Stimulated activated CD8-positive, alpha-beta memory T cell treated with anti-CD3 and anti-CD28 coated beads, Interleukin-12 subunit alpha, Interleukin-12 subunit beta, amount 100 ng/mL, for 24 hours (primary cell): ENCODE data around the gene GRID2IP.

Experiments used
- DNase-seq: peaks from one replicate; pipeline ENCODE4 v3.0.0-alpha.2; 2020; ENCODE audit errors: extremely low read depth

The GRID2IP gene

GRCh38 chr7:6520163-6520981 is 30.9 kb downstream of the GRID2IP start:
- DNase-seq = no peak

DNA sequence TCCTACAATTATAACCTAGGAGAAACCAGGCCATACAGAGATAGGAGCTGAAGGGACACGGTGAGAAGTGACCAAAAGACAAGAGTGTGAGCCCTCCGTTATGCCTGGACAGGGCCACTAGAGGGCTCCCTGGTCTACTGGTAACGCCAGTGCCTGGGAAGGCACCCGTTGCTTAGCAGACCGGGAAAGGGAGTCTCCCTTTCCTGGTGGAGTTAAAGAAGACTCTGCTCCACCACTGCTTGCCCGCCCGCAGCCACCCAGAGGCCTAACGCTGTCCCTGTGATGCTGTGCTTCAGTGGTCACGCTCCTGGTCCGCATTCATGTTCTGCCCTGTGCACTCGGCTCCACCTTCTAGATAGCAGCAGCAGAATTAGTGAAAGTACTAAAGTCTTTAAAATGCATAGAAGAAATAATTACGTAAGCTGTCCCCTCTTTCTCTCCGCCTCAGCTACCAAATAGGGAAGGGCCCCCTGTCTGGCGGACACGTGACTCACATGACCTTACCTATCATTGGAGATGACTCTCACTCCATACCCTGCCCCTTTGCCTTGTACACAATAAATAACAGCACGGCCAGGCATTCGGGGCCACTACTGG is 34.8 kb downstream of the GRID2IP start:
- no peak for DNase-seq

DNA sequence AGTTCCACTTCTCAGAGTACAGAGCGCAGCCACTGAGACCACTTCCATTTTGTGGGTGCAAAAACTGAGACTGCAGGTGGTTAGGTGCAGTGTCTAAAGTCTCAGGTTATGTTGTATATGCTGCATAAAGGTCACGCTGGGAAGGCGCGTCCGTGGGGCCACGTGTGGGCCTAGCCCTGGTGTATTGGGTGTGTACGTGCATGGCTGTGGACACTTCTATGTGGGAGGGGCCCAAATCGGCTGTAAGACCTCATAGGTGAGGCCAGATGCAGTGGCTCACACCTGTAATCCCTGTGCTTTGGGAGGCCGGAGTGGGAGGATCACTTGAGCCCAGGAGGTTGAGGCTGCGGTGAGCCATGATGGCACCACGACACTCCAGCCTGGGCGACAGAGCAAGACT is 37.7 kb downstream of the GRID2IP start:
- no peak for DNase-seq

- no peak for DNase-seq
Observed at GRCh38 chr7:6512892-6513291, 38.4 kb downstream of the GRID2IP start.

DNA sequence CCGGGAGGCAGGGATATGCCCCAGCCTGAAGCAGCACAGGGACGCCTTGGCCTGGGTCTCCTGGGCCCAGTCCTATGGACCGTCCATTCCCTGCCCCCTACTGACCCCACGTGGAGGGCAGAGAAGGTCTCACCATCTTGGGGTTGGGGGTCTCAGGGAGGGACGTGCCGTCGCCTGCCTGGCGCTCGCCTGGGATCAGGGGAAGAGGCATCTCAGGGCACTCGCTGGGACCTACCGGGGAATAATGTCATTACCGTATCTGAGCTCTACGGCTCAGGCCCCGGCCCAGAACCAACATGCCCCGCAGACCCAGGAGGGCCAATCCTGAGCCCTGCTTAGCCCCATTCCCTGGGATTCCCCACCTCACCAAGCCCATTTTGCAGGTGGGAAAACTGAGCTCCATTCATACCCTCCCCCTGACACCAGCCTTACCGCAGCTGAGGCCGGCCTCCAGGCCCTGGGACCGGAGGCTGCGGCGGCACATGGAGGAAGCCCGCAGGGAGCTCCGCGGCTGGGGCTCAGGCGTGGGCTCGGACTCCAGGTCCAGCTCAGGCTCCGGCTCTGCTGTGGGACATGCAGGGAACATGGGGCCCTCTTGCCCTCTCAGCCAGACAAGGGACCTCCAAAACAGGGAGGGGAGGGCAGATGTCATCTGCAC is 40.7 kb downstream of the GRID2IP start:
- no peak for DNase-seq

DNA sequence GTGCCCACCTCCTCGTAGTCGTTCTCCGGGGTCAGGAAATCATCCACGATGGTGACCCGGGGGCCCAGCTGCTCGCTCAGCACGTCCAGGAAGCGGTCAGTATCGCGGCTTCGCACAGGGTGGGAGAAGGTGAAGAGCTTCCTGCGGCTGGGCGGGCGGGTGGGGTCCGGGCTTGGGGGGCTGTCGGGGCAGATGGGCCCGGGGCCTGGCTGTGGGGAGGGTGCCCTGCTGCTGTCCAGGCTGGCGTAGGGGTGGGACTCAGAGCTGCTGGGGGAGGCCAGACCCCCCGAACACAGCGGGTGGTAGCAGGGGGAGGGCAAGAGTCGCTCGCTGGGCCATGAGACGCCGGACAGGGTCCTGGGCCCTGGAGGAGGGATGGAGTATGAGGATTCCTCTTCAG is 42.3 kb downstream of the GRID2IP start:
- DNase-seq = no peak

DNA sequence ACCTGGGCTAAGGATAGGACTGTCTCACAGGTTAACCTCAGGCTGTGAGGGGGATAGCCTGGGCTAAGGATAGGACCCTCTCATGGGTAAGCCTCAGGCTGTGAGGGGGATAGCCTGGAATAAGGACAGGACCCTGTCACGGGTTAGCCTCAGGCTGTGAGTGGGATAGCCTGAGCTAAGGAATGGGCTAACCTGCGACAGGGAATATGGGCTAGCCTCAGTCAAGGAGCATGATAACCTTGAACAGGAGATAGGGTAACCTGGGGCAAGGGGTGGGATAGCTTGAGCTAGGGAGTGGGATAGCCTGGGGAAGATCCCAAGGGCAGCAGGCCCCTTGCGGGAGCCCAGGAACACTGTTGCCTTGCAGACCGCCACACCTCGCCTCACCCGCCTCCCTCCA is 42.7 kb downstream of the GRID2IP start:
- no peak for DNase-seq

- DNase-seq = no peak
Observed at GRCh38 chr7:6507906-6508305, 43.4 kb downstream of the GRID2IP start.

- no peak for DNase-seq
Observed at GRCh38 chr7:6505685-6506559, 45.3 kb downstream of the GRID2IP start.

DNA sequence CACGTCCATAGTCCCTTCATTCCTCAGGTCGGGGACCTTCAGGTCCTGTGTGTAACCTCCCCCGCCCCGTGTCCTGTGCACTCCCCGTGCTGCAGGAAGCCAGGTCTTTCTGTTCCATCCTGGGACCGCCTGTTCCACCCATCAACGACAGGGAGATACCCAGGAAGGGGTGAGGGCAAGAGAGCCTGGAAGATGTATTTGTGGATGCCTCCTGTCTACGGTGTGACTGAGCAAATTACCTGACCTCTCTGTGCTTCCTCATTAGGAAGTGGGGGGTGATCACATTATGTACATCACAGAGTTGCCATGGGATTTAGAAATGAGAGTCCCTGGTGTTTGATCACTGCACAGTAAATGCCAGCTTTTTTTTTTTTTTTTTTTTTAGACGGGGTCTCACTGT is 46.3 kb downstream of the GRID2IP start:
- no peak for DNase-seq

DNA sequence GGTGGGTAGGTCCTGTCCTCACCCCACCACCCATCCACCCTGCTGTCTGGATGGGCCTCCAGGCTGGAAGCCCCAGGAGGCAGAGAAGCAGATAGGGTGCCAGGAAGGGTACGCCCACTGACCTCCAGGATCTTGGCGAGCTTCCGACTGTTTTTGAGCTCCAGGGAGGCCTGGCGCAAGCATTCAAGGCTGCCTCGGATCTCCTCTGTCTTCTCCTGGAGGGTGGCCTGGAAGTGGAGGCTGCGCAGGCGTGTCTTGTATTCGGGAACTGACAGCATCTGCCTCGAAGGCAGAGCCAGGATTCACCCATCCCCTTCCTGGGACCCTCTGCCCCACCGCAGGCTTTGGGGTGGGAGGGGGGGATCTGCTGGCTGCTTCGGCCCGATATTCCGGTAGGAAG is 48.4 kb downstream of the GRID2IP start:
- DNase-seq = no peak

DNA sequence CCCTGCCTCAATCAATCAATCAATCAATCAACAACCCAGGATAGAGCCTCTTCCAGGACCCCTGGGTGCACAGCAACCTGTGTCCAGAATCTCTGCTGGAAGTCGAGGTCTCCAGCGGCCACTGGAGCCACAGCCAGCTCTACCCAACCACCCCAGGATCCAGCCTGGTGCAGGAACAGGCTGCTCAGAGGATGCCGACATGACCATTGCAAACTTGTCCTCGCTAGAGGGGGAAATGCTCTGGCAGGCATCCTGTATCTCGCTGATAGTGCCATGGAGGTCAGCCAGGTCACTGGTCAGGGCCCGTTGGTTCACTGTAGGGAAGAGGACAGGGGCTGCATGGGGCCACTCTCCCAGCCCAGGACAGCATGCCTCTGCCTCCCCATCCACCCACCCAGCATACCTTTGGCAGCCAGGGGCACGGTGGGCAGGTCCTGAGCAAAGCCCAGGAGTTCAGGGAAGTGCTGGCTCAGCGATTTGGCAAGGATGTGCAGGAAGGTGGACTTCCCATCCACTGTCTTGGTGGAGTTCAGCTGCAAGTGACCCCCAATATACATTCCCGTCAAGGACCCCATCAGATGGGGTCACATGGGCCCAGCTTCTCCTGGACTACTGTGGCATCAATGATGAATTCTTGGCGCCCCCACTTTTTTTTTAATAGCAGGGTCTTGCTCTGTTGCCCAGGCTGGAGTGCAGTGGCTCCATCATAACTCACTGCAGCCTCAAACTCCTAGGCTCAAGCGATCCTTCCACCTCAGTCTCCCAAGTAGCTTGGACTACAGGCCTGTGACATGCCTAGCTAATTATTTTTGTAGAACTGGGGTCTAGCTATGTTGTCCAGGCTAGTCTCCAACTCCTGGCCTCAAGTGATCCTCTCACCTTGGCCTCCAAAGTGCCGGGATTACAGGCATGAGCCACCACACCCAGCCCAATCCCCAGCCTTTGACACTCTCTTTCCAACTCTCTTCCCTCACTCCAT is 49.4 kb downstream of the GRID2IP start:
- no peak for DNase-seq

DNA sequence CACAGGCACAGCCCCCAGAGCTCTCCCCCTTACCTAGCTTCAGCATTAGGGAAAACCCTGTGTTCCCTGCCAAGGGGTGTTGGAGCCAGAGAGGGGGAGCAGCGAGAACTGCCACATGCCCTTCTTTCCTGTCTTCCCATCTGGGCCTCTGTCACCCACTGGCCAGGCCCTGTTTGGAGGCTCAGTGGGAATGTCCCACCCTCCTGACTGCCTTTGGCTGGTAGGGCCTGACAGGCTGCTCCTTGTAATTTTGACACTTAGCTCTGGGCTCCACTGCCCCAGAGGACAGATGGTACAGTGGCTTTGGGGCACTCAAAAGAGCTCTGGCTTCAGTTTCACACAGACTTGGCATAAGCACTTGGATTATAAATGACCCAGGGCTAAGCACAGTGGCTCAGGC is 50.6 kb downstream of the GRID2IP start:
- no peak for DNase-seq

GRCh38 chr7:6497994-6498393 is 53.3 kb downstream of the GRID2IP start:
- DNase-seq = no peak

GRCh38 chr7:6497637-6497905 is 53.7 kb downstream of the GRID2IP start:
- no peak for DNase-seq

GRCh38 chr7:6496842-6497636 is 54.2 kb downstream of the GRID2IP start:
- DNase-seq = no peak

GRCh38 chr7:6495597-6496262 is 55.5 kb downstream of the GRID2IP start:
- DNase-seq = no peak

DNA sequence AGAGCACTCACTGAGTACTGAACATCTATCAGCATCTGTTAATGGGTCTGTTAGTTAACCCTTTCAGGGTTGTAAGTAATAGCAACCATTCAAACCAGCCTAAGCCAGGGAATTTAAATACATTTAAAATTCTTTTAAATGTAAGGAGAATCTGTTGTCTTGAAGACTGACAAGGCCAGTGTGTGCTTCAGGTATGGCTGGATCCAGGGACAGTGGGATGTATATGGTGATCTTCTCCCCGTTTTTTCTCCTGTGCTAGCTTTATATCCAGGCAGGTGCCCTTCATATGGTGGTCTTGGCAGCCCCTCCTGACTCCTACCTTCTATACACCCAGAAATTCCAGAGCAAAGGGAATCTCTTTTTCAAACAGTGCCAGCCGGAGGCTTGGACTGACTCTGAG is 56.9 kb downstream of the GRID2IP start:
- no peak for DNase-seq

DNA sequence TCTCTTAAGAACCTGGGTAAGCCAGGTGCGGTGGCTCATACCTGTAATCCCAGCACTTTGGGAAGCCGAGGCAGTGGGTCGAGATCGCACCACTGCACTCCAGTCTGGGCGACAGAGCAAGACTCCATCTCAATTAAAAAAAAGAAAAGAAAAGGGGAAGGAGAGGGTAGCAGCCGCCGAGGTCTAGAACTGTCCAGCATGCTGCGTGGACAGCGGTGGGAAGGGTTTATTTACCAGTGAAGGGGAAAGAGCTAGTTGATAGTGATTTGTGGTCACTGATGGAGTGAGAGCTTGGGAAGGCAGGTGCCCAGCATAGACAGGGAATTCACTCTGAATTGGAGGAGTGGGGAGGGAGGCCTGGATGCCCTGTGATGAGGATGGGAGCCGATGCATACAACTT is 60.1 kb downstream of the GRID2IP start:
- no peak for DNase-seq

- no peak for DNase-seq
Observed at GRCh38 chr7:6489612-6490011, 61.6 kb downstream of the GRID2IP start.
